Fibroblast of lung (primary cell): ENCODE measurements around the gene HSD17B8.

Experiments
- CTCF ChIP-seq, 2 donors: IDR thresholded peaks in 1 of 2; conservative IDR thresholded peaks in 1 of 2; 1 replicate in 1 of 2; 2 replicates in 1 of 2; pipeline ENCODE4 v1.5.1; 2011 to 2012; ENCODE audit warnings: low read length in 2 of 2, control low read depth in 1 of 2, inconsistent platforms in 1 of 2, low read depth in 1 of 2, mild to moderate bottlenecking in 1 of 2
- EZH2 ChIP-seq: IDR thresholded peaks from 2 replicates; pipeline ENCODE4 v1.5.1; 2012; ENCODE audit warnings: low read length, control low read depth, mild to moderate bottlenecking; ENCODE audit errors: missing control alignments

GRCh38 chr6:33216117-33216649 is 11.7 kb downstream of the HSD17B8 start:
- TF ChIP-seq CTCF (conservative IDR thresholded peaks at IDR 0.05 in 1 of 2, IDR thresholded peaks at IDR 0.05 in 1 of 2; ENCODE audit: low read depth in 1 of 2, low read length in 2 of 2) (no peak), EZH2 (no peak)
